K562 (cell line): ENCODE data around the gene SLC45A3. TPM values are rescaled to one million over a fixed set of nuclear protein-coding genes. Genes with fewer than 3 reads are reported as not detected.

Source experiments
- HSF4 ChIP-seq: fragments of 250-450 bp; sonication (Bioruptor Pico); IDR thresholded peaks from 2 replicates; pipeline ENCODE4 v2.1.2; 2022; ENCODE audit warnings: mild to moderate bottlenecking, moderate library complexity, borderline replicate concordance
- MCM5 ChIP-seq: fragments of 450-650 bp; IDR thresholded peaks from 2 replicates; pipeline ENCODE4 v1.6.1; 2016; ENCODE audit warnings: low read depth
- NCOR1 ChIP-seq: fragments of 450-650 bp; IDR thresholded peaks from 2 replicates; pipeline ENCODE4 v1.6.1; 2016; ENCODE audit warnings: mild to moderate bottlenecking, moderate library complexity
- SREBF2 ChIP-seq: sonication (generic); formaldehyde crosslinking; IDR thresholded peaks from 2 replicates; pipeline ENCODE4 v1.4.0; 2020; ENCODE audit warnings: mild to moderate bottlenecking, missing genetic modification reagents
- YY1 ChIP-seq, 3 experiments: IDR thresholded peaks; 2 replicates each; pipeline ENCODE4 v1.6.1; 2011; ENCODE audit warnings: low read length in 2 of 3, mild to moderate bottlenecking in 2 of 3, moderate library complexity in 2 of 3, borderline replicate concordance in 1 of 3, control low read depth in 1 of 3, low read depth in 1 of 3; ENCODE audit not compliant: insufficient read depth in 3 of 3, insufficient replicate concordance in 2 of 3, control insufficient read depth in 1 of 3, insufficient read length in 1 of 3; ENCODE audit errors: extremely low read depth in 1 of 3
- ZBED1 ChIP-seq: IDR thresholded peaks from 2 replicates; pipeline ENCODE4 v1.6.1; 2014
- ZNF407 ChIP-seq: fragments of 450-650 bp; IDR thresholded peaks from 2 replicates; pipeline ENCODE4 v1.6.1; 2016; ENCODE audit warnings: low read depth
- ZNF408 ChIP-seq: fragments of 250-450 bp; sonication (Bioruptor Pico); IDR thresholded peaks from 2 replicates; pipeline ENCODE4 v1.4.0; 2020; ENCODE audit warnings: low read depth, mild to moderate bottlenecking, moderate library complexity
- polyA plus RNA-seq, 8 experiments: library from polyadenylated mRNA; depleted of rRNA in 4 of 8; stranded (reverse) in 5 of 8; unstranded in 3 of 8; fragments of >200 nt; fragmentation: Nextera tagmentation in 2 of 8; fragmentation: Illumina TruSeq in 1 of 8; extraction: Ambion mirVana in 2 of 8; extraction: Trizol in 1 of 8; gene quantifications; 2 replicates each; pipeline versions ENCODE4 v1.2.1 to v1.2.3, GENCODE V29; 2011 to 2014; ENCODE audit warnings: inconsistent platforms in 1 of 8, missing spikeins in 1 of 8
- total RNA-seq, 7 experiments: library from RNA; depleted of rRNA in 6 of 7; stranded (reverse); fragments of >200 nt in 6 of 7; fragmentation: Illumina TruSeq in 2 of 7; extraction: Trizol in 2 of 7; gene quantifications; 2 replicates each; pipeline versions ENCODE4 v1.2.1 to v1.2.3, GENCODE V29; 2011 to 2021; ENCODE audit warnings: low replicate concordance in 1 of 7
- TF ChIP-seq, protein P1 (sequence below), 2 experiments: fragments of 450-650 bp in 1 of 2; sonication (generic) in 1 of 2; formaldehyde crosslinking in 1 of 2; IDR thresholded peaks; 2 replicates each; pipeline versions ENCODE4 v1.7.1 to v1.9.0; 2016 to 2022; ENCODE audit warnings: inconsistent platforms in 1 of 2, mild to moderate bottlenecking in 1 of 2, missing genetic modification reagents in 1 of 2

The SLC45A3 gene
- total and polyA plus RNA-seq, 9 of the 15 experiments (the other 6 are each of a cell fraction or from before 2014, with no cell fraction given) = 0.06 to 3.3 (median 1.3) TPM

DNA sequence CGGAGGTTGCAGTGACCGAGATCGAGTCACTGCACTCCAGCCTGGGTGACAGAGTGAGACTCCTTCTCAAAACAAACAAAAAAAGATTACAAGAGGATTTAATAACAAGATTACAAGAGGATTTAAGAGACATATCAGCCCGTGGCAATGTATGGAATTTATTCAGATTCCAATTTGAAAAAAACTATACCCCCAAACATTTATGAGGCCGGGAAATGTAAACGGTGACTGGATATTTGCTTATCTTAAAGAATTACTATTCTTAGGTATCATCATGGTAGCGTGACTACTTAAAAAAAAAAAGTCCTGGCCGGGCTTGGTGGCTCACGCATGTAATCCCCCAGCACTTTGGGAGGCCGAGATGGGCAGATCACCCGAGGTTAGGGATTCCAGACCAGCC lies 27.3 kb downstream of the SLC45A3 start (continued):
- TF ChIP-seq ZNF407 (no peak), SREBF2 (CRISPR knock-in tag) (no peak), ZBED1 (no peak), MCM5 (no peak), ZNF408 (CRISPR knock-in tag) (no peak), HSF4 (CRISPR knock-in tag) (no peak), NCOR1 (no peak), YY1 (IDR thresholded peaks at IDR 0.05; ENCODE audit: borderline replicate concordance in 1 of 3, control insufficient read depth in 1 of 3, extremely low read depth in 1 of 3, insufficient read depth in 3 of 3, insufficient read length in 1 of 3, insufficient replicate concordance in 2 of 3, low read depth in 1 of 3, low read length in 2 of 3) (no peak)
- TF ChIP-seq, protein P1, sequence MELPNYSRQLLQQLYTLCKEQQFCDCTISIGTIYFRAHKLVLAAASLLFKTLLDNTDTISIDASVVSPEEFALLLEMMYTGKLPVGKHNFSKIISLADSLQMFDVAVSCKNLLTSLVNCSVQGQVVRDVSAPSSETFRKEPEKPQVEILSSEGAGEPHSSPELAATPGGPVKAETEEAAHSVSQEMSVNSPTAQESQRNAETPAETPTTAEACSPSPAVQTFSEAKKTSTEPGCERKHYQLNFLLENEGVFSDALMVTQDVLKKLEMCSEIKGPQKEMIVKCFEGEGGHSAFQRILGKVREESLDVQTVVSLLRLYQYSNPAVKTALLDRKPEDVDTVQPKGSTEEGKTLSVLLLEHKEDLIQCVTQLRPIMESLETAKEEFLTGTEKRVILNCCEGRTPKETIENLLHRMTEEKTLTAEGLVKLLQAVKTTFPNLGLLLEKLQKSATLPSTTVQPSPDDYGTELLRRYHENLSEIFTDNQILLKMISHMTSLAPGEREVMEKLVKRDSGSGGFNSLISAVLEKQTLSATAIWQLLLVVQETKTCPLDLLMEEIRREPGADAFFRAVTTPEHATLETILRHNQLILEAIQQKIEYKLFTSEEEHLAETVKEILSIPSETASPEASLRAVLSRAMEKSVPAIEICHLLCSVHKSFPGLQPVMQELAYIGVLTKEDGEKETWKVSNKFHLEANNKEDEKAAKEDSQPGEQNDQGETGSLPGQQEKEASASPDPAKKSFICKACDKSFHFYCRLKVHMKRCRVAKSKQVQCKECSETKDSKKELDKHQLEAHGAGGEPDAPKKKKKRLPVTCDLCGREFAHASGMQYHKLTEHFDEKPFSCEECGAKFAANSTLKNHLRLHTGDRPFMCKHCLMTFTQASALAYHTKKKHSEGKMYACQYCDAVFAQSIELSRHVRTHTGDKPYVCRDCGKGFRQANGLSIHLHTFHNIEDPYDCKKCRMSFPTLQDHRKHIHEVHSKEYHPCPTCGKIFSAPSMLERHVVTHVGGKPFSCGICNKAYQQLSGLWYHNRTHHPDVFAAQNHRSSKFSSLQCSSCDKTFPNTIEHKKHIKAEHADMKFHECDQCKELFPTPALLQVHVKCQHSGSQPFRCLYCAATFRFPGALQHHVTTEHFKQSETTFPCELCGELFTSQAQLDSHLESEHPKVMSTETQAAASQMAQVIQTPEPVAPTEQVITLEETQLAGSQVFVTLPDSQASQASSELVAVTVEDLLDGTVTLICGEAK (IDR thresholded peaks at IDR 0.05) = no peak
- TF ChIP-seq, protein P1 (CRISPR knock-in tag; IDR thresholded peaks at IDR 0.05) = no peak
